GM21526 (cell line): ENCODE results near the gene GPSM1.

ENCODE experiments used
- ATAC-seq: cut with Tn5 transposase; IDR thresholded peaks from one replicate; pipeline ENCODE4 v1.9.1; 2021; ENCODE audit warnings: moderate library complexity; ENCODE audit not compliant: unreplicated experiment, low FRiP score

The GPSM1 gene

DNA sequence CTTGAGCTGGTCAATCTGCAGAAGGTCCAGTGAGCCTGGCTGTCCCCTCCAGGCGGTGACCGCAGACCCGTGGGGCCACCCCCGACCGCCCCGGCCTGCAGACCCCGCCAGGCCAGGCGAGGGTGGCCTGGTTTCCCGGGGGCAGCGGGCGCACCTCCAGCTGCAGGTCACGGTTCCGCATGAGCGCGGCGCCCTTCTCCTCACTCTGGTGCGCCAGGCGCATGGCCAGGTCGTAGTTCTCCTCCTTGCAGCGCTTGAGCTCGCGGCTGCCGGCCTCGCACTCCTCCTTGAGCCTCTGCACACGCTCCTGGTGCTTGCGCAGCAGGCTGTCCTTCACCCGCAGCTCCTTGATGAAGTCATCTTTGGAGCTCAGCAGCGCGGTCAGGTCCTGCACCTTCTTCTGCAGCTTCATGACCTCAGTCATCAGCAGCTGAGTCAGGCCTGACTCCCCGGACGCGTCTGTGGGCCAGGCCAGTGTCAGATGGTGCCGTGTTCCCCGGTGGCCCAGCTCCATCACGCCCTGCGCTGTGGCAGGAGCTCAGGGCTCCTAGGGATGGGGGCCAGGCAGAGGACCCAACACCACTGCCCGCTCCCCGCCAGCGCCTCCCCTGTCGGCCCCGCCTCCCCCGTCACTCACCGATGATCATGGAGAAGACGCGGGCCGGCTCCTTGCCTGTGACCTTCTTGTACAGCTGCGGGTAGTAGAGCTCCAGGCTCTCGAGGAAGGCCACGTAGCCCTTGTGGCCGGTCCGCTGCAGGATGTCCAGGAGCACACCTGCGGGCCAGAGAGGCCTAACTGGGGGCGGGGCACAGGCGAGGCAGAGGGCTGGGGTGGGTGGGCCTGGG is 43.6 kb downstream of the GPSM1 start:
- no peak for ATAC-seq

DNA sequence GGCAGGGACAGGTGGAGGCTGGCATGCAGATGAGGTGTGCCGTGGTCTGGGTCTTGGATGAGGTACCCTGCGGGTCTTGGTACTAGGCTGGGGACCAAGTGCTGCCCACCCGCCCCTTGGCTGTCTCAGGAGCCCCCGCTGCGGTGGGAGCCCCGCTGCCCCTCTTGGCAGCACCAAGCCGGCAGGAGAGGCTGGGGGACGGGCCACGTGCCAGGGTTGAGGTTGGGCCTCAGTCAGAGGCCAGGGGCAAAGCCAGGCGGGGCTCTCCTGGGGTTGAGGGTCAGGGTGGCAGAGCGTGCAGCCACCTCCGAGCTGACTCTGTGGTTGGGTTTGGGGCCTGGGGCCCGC is 44.2 kb downstream of the GPSM1 start:
- ATAC-seq = no peak

DNA sequence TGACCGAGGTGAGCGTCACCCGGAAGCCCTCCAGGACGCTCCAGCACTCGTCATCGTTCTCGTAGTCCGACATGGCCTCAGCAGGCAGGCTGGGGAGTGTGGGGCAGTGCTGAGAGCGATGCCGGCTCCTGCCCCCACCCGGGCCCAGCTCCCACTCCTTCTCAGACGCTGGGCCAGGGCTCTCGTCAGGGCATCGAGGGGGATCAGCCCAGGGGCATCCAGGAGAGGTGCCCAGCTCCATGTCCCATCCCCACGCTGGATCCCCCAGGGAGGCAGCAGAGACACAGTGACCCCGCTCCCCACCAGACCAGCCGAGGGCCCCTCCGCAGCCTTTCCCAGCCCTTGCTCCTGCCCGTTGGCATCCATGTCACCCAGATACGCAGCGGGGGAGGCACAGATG is 44.7 kb downstream of the GPSM1 start:
- ATAC-seq = no peak

DNA sequence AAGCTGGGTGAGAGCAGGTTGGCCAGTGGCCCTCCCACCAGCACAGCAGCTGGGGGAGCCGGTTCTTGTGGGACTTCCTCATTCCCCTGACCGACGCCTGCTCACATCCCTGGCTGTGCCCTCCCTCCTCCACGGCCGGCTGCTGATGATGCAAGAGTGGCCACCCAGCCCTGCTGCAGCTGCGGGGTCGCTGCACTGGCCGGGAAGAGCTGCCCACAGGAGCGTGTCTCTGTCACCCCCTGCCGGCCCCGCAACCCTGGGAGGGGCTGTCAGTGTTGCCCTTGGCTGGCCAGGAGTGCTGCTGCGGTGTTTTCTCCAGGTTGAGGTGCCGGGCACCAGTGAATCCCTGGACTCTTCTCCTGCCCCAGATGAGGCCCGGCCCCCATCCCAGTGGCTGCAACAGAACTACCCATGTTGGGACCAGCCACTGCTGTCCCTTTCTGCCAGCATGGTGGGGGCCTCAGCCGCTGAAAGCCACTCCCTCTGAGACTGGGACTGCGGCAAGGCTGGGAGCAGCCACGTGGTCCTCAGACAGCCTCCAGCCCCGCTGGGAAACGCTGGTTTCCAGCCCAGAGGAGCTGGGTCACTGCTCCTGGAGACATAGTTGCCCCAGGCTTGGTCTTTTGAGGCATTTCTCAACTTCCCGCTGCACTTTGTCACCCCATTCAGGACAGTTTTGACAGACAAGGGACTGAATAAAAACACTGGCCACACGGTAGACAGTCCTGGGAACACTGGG is 45.4 kb downstream of the GPSM1 start:
- ATAC-seq = no peak

DNA sequence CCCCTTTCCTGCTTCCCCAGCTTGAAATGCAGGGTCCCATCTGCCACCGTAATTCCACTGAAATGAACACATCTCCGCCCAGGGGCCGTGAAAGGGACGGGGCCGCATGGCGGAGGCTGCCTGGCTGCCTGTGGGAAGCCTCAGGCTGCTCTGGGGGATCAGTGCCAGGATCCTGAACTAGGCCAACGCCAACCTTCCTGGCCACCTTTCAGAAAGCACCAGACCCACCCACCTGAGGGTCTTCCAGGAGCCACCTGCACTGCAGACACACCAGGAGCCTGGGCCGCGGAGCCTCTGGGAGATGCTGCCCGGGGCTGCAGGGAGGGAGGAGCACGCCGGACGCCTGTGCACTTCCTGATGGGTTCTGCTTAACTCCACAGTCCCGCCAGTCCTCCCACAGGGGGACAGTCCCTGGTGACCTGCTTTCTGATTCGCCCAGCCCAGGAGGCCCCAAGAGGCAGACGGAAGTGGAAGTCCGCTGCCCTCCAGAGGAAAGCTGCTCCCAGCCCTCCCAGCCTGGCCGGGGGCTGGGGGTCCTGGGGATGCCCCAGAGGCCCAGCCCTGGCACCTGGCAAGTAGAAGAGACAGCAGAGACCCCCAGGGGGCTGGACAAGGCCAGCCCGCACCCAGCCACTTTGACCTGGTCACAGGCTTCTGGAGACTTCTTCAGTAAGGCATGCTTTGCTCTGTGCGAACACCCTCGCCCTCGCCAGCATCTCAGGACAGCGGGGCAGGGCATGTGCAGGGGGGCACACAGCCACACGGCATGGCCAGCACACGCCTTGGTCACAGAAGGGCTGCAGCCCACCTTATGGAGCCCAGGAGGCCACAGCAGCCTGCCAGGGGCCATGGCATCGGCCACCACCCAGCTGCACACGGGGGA is 46.2 kb downstream of the GPSM1 start, which contains the start of gene CARD9:
Gene CARD9 (minus strand): TSS at position 370 of the 883 bp plus-strand sequence. CDS start 1,591 bp downstream, outside the sequence.
- no peak for ATAC-seq

DNA sequence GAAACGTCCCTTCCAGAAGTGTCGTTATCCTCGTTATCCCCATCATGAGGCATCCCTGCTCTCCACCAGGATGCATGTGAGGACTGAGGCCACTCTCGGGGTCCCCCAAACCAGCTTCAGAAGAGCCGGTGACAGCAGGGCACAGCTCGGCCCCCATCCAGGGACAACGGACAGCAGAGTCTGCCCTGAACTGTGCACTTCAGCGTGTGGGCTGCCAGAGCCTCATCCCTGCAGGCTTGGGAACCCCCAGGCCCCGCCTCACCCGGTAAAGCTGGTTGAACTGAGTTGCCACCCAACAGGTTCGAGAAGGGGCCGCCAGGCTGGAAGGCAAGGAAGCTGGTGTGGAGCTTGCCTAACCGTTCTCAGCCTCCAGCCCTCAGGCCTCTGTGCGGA is 46.8 kb downstream of the GPSM1 start:
- ATAC-seq = no peak

DNA sequence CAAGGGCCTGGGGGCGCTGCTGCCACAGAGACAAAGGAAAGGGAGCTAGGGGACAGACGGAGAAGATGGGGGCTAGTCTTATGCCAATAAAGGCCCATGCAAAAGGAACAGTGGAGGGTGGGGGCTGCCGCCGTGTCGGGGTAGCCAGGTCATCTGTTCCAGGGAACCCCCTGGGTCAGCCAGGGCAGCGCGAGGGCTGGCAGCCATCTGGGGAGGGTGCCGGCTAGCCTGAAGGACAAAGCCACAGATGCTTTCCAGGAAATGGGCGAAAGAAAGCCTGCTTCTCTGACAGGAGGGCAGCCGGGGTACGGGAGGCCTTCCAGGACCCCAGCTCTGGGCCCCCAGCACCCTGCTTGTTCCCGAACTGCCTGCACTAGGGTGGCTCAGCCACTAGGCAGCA is 47.8 kb downstream of the GPSM1 start:
- no peak for ATAC-seq

DNA sequence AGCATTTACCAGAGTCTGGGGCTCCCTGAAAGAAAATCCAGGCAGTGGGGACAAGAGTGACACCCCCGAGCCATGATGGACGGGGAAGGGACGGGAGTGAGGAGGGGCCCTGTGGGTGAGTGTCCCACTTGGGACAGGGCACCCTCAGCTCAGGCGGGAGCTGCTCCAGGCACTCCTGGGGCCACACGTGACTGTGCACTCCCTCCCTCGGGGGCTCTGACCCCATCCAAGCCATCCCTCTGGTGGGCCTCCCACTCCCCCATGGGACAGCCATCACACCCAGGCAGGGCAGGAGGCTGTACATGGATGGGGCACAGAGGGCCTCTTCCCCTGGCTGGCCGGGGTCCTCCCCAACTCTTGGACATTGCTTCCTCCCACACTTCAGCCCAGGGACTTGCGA is 49.1 kb downstream of the GPSM1 start:
- ATAC-seq = no peak

DNA sequence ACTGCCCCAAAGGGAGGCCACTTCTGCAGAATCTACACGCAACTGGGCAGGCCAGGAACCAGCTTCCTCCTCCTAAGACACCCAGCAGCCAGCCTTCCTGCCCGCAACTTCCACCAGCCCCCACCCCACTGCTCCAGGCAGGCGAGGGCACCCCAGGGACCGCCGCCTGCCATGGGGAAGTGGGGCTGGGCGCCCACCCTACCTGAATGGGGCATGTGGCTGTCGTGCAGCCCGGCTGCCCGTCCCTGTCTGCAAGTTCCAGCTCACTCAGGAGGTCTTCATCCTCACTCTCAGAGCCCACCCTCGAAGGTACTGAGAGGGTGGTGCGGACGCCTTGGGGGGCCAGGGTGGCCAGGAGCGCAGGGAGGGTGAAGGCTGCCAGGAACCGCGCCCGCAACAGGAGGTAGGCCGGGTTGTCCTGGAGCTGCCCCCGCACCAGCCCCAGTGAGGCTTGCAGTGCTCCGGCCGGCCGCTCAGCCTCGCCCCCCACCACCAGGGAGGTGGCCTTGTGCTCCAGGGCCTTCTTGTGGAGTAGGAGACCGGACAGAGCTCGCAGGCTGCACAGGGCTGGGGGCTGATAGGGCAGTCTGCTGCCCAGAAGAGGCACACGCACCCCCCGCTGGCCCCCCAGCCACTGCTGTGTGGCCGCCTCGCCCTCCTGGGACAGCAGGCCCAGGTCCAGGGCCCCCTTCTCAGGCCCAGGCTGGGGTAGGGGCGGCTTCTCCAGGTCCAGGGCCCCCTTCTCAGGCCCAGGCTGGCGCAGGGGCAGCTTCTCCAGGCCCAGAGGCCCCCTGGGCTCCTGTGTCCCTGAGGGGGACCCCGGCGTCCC is 50.2 kb downstream of the GPSM1 start:
- no peak for ATAC-seq

DNA sequence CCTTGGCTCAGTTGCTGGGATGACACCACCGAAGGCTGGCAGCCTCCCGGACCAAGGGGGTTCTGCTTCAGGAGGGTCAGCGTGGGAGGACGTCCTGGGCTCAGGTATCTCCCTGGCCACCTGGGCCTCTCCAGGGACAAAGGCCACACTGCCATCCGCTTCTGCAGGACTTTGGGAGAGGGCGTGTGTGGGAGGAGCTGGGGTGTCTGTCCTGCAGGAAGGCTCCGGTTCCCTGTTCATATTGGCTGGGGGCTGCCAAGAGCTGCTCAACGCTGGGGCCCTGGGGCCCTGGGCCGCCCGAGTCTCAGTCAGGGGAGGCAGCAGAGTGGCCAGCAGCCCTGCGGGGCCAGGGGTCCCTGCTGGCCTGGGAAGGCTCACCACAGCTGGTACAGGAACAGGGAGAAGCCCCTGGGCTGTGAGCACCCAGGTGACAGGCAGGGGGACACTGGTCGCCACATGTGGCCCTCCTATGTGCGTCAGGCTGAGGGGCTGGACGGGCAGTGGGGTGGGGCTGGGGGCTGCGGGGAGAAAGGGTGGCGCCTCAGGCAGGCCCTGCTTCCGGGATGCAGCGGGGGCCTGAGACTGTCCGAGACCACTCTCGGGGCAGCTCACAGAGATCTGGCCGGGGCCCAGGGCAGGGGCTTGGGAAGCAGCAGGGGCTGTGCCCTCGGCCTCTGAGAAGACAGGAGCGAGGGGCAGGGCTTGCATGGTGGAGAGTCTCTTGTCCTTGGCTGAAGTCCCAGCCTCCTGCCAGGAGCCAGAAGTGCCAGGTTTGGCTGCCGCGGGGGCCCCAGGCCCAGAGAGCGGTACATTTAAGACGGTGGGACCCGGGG is 51.0 kb downstream of the GPSM1 start:
- no peak for ATAC-seq

DNA sequence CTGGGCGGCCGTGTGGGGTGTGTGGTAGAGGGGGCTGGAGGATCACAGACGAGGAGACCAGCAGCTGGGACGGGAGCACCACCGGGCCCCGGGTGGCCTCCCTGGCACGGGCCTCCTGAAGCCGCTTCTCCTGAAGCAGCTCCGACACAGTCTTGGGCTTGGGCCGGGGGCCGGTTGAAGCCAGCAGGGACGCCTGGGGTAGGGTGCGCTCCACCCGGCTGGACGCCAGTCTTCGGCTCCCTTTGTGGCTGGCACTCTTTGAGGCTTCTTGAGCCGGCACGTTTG is 51.6 kb downstream of the GPSM1 start:
- no peak for ATAC-seq

DNA sequence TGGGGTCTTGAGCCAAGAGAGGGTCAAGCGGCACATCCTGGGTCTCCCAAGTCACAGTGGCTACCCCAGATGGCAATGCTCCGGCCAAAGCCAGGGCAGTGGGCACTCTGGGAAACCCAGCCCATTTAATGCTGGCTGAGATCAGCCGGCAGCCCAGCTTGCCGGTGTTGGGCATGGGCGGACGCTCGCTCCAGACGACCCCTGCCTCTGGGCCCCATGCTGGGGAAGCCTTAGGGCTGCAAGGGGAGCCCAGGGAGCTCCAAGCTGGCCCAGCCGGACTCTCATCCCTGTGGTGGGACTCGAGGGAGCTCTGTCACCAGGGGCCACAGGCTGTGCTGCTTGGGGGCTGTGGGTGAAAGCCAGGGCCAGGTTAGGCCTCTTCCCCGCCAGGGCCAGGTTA is 52.1 kb downstream of the GPSM1 start:
- no peak for ATAC-seq

DNA sequence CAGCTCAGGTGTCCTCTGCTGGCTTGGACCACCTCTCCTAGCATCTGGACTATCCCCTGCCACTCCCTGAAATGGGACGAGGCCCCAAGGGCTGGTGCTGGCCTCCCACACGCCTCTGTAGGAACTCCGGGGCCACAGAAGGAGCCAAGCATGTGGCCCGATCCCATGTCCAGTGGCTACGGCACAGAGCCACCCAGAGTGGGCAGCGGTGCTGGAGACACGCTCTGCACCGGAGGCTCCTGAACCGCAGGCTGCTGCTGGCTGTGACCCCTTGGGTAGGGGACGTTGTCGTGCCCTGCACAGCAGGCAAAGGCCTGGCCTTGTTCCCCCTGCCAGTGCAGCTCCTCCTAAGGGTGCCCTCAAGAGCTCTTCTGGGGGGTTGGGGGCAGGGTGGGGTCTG is 52.6 kb downstream of the GPSM1 start:
- no peak for ATAC-seq

DNA sequence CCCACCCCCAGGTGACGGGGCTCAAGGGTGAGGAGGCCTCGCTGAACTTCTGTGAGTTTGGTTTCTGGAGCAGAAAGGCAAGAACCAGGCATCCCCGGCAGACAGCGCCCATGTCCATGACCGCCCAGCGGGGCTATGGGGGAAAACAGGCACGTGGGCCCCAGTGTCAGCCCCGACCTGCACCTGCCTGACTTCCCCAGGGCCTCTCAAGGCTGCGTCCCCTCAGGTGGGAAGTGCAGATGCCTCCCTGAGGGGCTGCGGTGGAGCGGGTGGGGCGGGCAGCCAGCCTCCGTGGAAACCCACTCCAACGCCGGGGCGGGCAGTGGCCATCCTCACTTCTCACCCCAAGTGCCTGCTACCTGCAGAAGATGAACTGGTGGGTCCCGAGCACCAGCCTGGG is 53.0 kb downstream of the GPSM1 start:
- ATAC-seq = no peak

DNA sequence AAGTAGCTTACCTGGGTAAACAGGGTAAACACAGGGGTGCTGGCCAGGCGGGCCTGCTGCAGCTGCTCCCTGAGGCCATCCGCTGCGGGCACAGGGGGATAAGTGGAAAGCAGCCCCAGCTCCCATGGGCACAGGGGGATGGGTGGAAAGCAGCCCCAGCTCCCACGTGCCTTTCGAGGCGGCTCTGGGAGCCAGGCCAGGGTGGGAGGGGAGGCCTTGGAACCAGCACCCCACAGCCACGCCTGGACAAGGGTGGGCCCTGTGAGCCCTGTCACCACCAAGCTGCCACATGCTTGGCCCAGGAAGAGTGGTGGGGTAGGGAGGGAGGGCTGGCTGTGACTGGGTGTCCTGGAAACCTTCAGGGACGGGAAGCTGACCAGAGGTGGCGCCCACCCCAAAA is 54.0 kb downstream of the GPSM1 start:
- no peak for ATAC-seq

DNA sequence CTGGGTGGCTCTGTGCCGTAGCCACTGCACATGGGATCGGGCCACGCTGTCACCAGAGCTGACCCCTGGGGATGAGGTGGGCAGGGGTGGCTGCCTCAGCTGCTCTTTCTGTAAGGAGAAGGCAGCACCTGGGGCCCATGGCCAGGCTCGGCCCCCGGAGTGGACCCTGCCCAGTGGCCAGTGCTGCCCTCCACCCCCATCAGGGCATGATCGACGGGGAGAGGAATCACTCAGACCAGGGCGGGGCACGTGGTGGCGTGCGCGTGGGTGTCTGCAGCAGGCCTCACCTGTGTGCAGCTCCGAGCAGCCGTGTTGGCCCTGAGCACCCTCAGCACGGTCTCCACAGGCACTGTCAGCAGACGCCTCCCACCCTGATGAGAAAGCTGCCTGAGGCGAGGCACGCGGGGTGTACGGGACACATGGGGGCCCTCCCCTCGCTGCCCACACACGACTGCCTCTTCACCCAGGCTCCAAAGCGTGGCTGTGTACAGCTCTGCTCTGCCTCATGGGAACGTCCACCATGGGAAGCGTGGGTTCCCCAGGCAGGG is 54.7 kb downstream of the GPSM1 start:
- no peak for ATAC-seq

DNA sequence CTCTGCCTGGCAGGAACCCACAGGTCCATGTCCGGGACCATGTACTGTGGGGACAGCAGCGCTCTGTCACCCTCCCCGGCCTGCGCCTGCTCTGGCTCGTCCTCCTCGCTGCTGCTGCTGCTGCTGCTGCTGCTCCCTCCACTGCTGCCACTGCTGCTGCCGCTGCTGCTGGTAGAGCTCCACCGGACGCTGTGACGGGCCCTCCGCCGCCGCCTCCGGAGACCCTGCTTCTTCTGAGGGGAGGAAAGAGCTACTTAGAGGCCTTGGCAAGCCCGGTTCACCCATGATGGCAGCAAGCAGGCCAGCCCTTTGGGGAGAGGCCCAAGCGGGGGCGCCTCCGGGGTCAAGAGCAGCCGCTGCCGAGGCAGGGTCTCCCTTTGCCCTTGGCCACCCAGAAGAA is 56.1 kb downstream of the GPSM1 start:
- ATAC-seq = no peak

DNA sequence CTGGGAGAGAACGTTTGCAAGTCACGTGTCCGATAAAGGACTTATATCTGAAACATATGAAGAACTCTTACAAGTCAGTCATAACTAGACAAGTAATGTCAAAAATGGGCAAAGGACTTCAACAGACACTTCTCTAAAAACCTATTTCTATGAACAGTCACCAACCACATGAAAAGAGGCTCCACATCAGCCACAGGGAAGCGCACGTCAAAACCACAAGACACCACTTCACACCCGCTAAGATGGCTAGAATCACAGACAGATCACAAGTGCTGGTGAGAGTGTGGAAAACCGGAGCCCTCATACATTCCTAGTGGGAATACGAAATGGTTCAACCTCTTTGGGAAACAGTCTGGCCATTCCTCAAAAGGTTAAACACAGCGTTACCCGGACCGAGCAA is 57.7 kb downstream of the GPSM1 start:
- ATAC-seq = no peak

DNA sequence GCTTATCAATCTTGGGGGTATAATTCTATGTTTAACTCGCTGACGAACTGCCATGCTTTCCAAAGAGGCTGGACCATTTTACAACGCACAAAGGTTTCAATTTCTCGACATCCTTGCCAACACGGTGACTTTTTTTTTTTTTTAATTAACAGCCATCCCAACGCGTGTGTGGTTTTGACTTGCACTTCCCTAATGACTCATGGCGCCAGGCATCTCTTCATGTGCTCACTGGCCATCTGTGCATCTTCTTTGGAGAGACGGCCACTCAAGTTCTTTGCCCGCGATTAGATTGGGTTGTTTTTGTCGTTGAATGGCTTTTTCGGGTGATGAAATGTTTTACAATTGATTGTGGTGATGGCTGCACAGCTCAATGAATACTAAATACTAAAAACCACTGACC is 58.7 kb downstream of the GPSM1 start:
- no peak for ATAC-seq
